Measurements from ENCODE around the gene STH.

Gene STH

GRCh38 chr17:46028981-46029565 lies 30.0 kb downstream of the STH start:
- DNase-seq = no peak

DNA sequence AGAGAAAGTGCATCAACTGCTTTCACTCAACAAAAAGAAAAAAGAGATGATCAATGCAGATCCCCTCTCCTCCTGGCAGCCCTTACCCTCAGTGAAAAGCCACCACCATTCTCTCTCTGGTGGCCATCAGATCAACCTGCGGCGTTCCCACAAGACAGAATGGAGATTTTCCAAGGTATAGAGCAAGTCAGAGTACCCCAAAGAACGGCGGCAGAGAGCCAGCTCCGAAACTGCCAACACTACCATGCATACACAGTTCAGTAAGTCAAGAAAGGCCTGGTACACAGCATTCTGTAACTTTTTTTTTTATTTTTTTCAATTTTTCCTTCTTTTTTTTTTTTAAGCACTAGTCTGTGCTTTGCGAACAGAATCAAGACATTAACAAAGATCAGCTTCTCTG lies 30.6 kb downstream of the STH start:
- DNase-seq = no peak

DNA sequence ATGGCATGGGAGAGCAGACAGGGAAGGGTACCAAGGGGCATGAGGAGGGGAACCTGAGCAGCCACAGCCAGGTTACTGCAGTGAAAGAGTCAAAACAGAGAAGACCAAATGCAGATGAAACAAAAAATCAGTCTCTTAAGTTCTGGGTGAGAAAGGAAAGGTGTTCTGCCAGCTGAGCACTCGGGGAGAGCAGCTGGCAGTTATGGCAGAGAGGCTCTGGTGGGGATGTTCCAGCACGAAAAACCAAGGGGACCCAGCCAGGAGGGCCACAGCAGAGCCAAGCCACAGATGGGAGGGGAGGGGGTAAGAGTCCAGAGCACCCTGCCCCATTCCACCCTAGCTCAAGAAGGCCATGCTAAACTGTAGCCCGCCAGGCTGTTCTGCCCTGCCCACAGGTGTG lies 31.7 kb downstream of the STH start:
- DNase-seq = no peak

GRCh38 chr17:46031440-46031839 lies 32.4 kb downstream of the STH start:
- DNase-seq = no peak

DNA sequence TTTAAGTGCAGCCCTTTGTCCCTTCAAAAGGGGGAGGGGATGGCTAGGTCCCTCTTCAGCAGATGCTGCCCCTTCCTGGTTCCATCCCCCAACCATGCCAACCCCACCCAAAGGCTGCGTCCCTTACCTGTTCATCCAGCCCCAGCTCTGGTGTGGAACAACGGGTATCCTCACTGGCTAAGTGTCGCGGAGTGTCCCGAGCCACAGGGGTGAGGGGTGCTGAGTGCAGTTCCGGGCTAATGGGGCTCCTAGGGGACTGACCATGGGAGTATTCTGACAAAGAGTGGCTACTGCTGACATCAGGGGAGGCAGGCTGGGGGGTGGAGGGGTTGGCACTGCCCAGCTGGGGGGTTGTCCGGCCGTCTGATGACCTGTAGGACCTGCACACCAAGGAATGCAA lies 32.9 kb downstream of the STH start:
- no peak for DNase-seq

- no peak for DNase-seq
These were observed 33.9 kb downstream of the STH start for GRCh38 chr17:46032909-46033308.

- no peak for DNase-seq
These were observed 34.3 kb downstream of the STH start for GRCh38 chr17:46033392-46033791.

GRCh38 chr17:46035112-46035818 lies 36.2 kb downstream of the STH start:
- no peak for DNase-seq

DNA sequence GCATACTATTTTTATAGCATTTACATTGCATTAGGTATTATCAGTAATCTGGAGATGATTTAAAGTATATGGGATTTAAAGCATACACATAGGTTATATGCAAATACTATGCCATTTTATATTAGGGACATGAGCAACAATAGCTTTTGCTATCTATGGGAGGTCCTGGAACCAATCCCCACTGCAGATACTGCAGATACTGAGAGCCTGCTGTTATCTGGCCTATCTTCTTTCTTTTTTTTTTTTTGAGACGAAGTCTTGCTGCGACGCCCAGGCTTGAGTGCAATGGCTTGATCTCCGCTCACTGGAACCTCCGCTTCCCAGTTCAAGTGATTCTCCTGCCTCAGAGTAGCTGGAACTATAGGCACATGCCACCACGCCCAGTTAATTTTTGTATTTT lies 37.4 kb downstream of the STH start:
- DNase-seq = no peak

- no peak for DNase-seq
These were observed 38.7 kb downstream of the STH start for GRCh38 chr17:46037722-46038255.

GRCh38 chr17:46038414-46038813 lies 39.4 kb downstream of the STH start:
- no peak for DNase-seq

- no peak for DNase-seq
These were observed 39.9 kb downstream of the STH start for GRCh38 chr17:46038937-46039336.

GRCh38 chr17:46039592-46040186 lies 40.6 kb downstream of the STH start:
- DNase-seq = no peak

- DNase-seq = no peak
These were observed 43.2 kb downstream of the STH start for GRCh38 chr17:46042246-46042645.

GRCh38 chr17:46042925-46043324 lies 43.9 kb downstream of the STH start:
- DNase-seq = no peak

- no peak for DNase-seq
These were observed 44.6 kb downstream of the STH start for GRCh38 chr17:46043606-46044005.

DNA sequence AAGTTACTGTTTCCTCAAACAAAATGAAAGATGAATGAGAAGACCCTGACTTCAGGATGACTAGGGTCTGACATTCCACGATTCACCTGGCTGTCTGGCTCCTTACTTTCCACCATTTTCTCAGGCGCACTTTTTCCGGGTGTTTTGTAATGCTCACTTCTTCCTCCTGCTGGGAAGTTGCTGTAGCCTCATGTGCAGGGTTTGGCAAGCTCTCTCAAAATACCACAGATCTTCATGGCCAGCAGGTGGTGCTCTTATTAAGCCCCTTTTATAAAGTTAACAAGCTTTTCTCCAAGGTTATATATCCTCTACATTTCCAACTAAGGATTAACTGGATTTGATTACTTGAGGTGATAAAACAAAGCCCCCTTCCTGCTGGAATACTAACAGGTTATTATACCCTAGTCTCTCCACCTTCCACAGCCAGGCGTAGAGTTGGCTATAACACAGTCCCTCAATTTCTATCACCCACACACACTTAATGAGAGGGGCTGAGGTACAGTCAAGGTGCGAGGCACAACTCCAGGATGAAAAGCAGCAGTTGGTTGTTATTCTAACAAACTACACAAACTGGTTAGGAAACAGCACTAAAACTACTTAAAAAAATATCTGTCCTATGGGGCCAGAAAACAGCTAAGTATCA lies 45.4 kb downstream of the STH start:
- peak; percentile 86 for DNase-seq

DNA sequence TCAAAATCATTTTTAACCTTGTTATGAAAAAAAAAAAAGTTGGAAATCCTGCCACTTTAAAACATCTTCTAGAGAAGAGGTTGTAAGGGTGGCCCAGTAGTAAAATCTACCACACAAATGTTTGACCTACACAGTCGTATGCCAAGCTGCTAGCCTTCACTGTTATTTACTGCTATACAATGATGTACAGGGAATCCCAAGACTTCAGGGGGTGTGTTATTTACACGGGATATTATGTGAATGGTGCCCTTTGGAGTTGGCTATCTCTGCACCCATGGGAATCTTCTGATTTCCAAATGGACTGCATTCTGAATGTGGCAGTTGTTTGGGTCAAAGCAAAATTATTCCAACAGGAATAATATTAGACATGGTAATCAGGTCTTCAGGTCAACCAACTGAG lies 45.9 kb downstream of the STH start:
- no peak for DNase-seq

- DNase-seq = no peak
These were observed 46.6 kb downstream of the STH start for GRCh38 chr17:46045639-46046038.

DNA sequence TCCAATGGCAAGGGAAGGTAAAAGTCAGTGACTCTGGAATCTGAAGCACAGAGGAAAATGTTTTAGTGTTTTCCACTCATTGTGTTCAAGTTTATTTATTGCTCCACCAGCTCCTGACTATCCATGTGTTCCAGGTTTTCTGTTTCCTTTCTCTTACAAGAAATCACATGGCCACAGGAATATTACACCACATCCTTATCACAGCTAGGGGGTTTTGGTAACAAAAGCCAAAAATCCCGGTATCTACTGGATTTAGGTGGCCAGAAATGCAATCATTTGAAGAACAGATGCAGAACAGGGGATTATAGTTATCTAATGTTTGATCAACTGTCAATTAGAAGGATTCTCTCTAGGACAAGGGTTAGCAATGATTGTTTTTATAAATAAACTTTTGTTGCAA lies 47.9 kb downstream of the STH start:
- peak; percentile 16 for DNase-seq

DNA sequence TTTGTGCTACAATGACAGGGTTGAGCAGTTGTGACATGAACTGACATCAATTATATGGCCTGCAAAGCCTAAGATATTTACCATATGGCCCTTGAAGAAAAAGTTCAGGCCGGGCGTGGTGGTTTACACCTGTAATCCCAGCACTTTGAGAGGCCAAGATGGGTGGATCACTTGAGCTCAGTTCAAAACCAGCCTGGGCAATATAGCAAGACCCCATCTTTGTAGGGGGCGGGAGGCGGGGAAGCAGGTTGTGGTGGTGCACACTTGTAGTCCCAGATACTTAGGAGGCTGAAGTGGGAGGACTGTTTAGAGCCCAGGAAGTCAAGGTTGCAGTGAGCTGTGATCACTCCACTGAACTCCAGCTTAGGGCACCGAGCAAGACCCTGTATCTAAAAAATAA lies 48.3 kb downstream of the STH start:
- no peak for DNase-seq

- no peak for DNase-seq
These were observed 48.8 kb downstream of the STH start for GRCh38 chr17:46047856-46048255.
